ENCODE measurements around the gene AGPAT2.

- no peak; the same call in 1 of the 2 replicates for TF ChIP-seq POLR2A (IDR thresholded peaks at IDR 0.05; ENCODE audit: low read depth, low read length)
- no peak for TF ChIP-seq SPI1 (IDR thresholded peaks at IDR 0.05; ENCODE audit: low read depth, low read length)
- TF ChIP-seq POLR2AphosphoS5 (IDR thresholded peaks at IDR 0.05; ENCODE audit: low read depth, low read length) = no peak
These were observed 38.4 kb upstream of the AGPAT2 start for GRCh38 chr9:136725612-136726011.
